Measurements from ENCODE around the gene NLRP1.

DNA sequence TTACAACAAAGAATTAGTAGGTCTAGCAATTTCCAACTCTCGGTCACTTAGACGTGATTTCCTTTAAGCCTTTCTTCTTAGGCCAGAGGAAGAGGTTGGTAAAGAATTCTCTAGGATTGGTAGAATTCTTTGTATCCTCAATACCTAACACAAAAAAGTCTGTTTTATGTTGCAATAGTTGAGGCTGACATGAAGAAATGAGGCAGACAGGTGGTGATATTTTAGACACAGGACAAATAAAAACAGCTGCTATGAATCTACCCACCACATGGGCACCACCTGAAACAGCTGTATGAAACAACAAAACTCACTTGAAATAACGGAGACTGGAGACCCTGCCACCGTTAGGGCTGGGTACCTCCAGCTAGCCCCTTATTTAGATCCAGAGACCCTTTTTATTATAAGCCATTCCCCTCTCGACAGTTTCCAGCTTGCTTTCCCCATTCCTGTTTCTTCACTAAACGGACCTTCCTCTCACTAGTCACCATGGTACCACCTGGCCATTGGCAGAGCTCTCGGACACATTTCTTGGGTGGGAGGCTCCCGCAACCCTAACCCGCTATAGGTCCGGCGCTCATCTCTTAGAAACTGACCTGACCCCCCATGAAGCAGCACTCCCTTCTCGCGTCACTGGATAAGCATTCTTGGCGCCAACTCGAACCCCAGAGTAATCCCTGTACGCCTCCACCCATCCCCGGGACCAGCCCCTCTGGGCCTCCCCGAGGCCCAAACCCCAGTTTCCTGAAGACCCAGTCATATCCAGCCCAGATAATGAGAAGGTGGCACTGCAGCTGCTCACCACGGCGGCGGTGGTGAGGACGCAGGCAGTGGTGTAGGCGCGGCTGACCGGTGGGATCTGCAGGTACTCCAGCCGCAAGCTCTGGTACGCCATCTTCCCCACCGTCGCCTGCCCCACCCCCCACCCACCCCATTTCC, 98.8 kb downstream of the NLRP1 start, which contains the start of gene DERL2:
- TF ChIP-seq, protein P1, sequence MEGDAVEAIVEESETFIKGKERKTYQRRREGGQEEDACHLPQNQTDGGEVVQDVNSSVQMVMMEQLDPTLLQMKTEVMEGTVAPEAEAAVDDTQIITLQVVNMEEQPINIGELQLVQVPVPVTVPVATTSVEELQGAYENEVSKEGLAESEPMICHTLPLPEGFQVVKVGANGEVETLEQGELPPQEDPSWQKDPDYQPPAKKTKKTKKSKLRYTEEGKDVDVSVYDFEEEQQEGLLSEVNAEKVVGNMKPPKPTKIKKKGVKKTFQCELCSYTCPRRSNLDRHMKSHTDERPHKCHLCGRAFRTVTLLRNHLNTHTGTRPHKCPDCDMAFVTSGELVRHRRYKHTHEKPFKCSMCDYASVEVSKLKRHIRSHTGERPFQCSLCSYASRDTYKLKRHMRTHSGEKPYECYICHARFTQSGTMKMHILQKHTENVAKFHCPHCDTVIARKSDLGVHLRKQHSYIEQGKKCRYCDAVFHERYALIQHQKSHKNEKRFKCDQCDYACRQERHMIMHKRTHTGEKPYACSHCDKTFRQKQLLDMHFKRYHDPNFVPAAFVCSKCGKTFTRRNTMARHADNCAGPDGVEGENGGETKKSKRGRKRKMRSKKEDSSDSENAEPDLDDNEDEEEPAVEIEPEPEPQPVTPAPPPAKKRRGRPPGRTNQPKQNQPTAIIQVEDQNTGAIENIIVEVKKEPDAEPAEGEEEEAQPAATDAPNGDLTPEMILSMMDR (IDR thresholded peaks at IDR 0.05), result no peak
- TF ChIP-seq POLR2A (IDR thresholded peaks at IDR 0.05), result no peak
- TF ChIP-seq POLR2AphosphoS5 (IDR thresholded peaks at IDR 0.05), result peak in 2 of 3 donors; percentile 25 to 39
- no peak for TF ChIP-seq EP300 (IDR thresholded peaks at IDR 0.05; ENCODE audit: low read depth)
